ENCODE measurements around the gene RCOR2. TPM values are rescaled to one million over a fixed set of nuclear protein-coding genes. Genes with fewer than 3 reads are reported as not detected.
"Not testable (repeated sequence)": the region's sequence is repeated elsewhere in the genome, so short reads cannot be mapped to it uniquely, and the experiment has no call there.

RCOR2 gene
- total RNA-seq, 1 donor from 2014 or later, result 14.3 TPM

- FAIRE-seq, result no peak
- DNase-seq (ENCODE audit: low spot score in 2 of 2), result no peak
Measured at GRCh38 chr11:63882555-63883242, 34.3 kb downstream of the RCOR2 start.

- FAIRE-seq, result no peak
- no peak for DNase-seq (ENCODE audit: low spot score in 2 of 2)
Measured at GRCh38 chr11:63880403-63880790, 36.6 kb downstream of the RCOR2 start.

GRCh38 chr11:63879598-63880402 is 37.2 kb downstream of the RCOR2 start:
- no peak for FAIRE-seq

GRCh38 chr11:63877658-63878241 is 39.2 kb downstream of the RCOR2 start:
- no peak for FAIRE-seq

More at GRCh38 chr11:63879598-63880402, 37.2 kb downstream of the RCOR2 start:
- DNase-seq (ENCODE audit: low spot score in 2 of 2), result no peak

GRCh38 chr11:63876616-63877015 is 40.3 kb downstream of the RCOR2 start:
- DNase-seq (ENCODE audit: low spot score in 2 of 2) (no peak), FAIRE-seq (no peak)

More at GRCh38 chr11:63877658-63878241, 39.2 kb downstream of the RCOR2 start:
- DNase-seq (ENCODE audit: low spot score in 2 of 2), result no peak

GRCh38 chr11:63875506-63876065 is 41.4 kb downstream of the RCOR2 start:
- FAIRE-seq (no peak), DNase-seq (ENCODE audit: low spot score in 2 of 2) (no peak)

- no peak for FAIRE-seq
Measured at GRCh38 chr11:63874511-63874910, 42.5 kb downstream of the RCOR2 start.

GRCh38 chr11:63873311-63873710 is 43.7 kb downstream of the RCOR2 start:
- no peak for FAIRE-seq

More at GRCh38 chr11:63874511-63874910, 42.5 kb downstream of the RCOR2 start:
- no peak for DNase-seq (ENCODE audit: low spot score in 2 of 2)

GRCh38 chr11:63872800-63873197 is 44.2 kb downstream of the RCOR2 start:
- DNase-seq (ENCODE audit: low spot score in 2 of 2) (no peak), FAIRE-seq (no peak)

More at GRCh38 chr11:63873311-63873710, 43.7 kb downstream of the RCOR2 start:
- peak in 1 of 2 donors; percentile 1 for DNase-seq (ENCODE audit: low spot score in 2 of 2)

GRCh38 chr11:63871962-63872799 is 44.8 kb downstream of the RCOR2 start:
- DNase-seq (ENCODE audit: low spot score in 2 of 2) (peak; percentile 58 to 73), FAIRE-seq (no peak)

- DNase-seq (ENCODE audit: low spot score in 2 of 2) (no peak), FAIRE-seq (no peak)
Measured at GRCh38 chr11:63870351-63871140, 46.4 kb downstream of the RCOR2 start.

GRCh38 chr11:63869683-63870082 is 47.3 kb downstream of the RCOR2 start:
- FAIRE-seq (no peak), DNase-seq (ENCODE audit: low spot score in 2 of 2) (no peak)

- DNase-seq (ENCODE audit: low spot score in 2 of 2) (no peak), FAIRE-seq (no peak)
Measured at GRCh38 chr11:63869171-63869591, 47.8 kb downstream of the RCOR2 start.

GRCh38 chr11:63868399-63869064 is 48.4 kb downstream of the RCOR2 start:
- DNase-seq (ENCODE audit: low spot score in 2 of 2), result no peak
- FAIRE-seq, result no peak

- FAIRE-seq, result no peak
- no peak for DNase-seq (ENCODE audit: low spot score in 2 of 2)
Measured at GRCh38 chr11:63867511-63867910, 49.5 kb downstream of the RCOR2 start.

GRCh38 chr11:63866211-63866610 is 50.8 kb downstream of the RCOR2 start:
- FAIRE-seq (no peak), DNase-seq (ENCODE audit: low spot score in 2 of 2) (no peak)

- not testable (repeated sequence) for FAIRE-seq
Measured at GRCh38 chr11:63863620-63864019, 53.3 kb downstream of the RCOR2 start.

GRCh38 chr11:63862923-63863322 is 54.0 kb downstream of the RCOR2 start:
- FAIRE-seq (no peak), DNase-seq (ENCODE audit: low spot score in 2 of 2) (no peak)

More at GRCh38 chr11:63863620-63864019, 53.3 kb downstream of the RCOR2 start:
- DNase-seq (ENCODE audit: low spot score in 2 of 2), result not testable (repeated sequence)

All from frontal cortex (tissue), 4 donors.